Activated T-cell treated with anti-CD3 and anti-CD28 coated beads, Interleukin-2, amount 50 U/mL, for 24 hours (primary cell): ENCODE results near the gene CENPP.
"Not testable (repeated sequence)": the region's sequence is repeated elsewhere in the genome, so short reads cannot be mapped to it uniquely, and the experiment has no call there.

Experiments used
- DNase-seq: peaks from one replicate; pipeline ENCODE4 v3.0.0-alpha.2; 2020
- H3K27ac Mint-ChIP-seq: 2 replicates; pipeline ENCODE4 v1.8.0; 2020; ENCODE audit warnings: mild to moderate bottlenecking, mixed read lengths
- H3K27me3 Mint-ChIP-seq: 2 replicates; pipeline ENCODE4 v1.8.0; 2020; ENCODE audit warnings: mixed read lengths
- H3K36me3 Mint-ChIP-seq: 2 replicates; pipeline ENCODE4 v1.8.0; 2020; ENCODE audit warnings: low read depth, mixed read lengths
- H3K4me1 Mint-ChIP-seq: 2 replicates; pipeline ENCODE4 v1.8.0; 2020; ENCODE audit warnings: low read depth, mixed read lengths
- H3K4me3 Mint-ChIP-seq: 2 replicates; pipeline ENCODE4 v1.8.0; 2020; ENCODE audit warnings: mild to moderate bottlenecking, moderate library complexity, mixed read lengths
- H3K9me3 Mint-ChIP-seq: 2 replicates; pipeline ENCODE4 v1.8.0; 2020; ENCODE audit warnings: mixed read lengths

Gene CENPP

GRCh38 chr9:92617195-92617813 is 291.6 kb downstream of the CENPP start:
- Mint-ChIP-seq H3K36me3 (peaks cover 98% of the 10 kb centered on the region), H3K27me3 (no peaks in the 10 kb centered on the region), H3K4me1 (no peaks in the 10 kb centered on the region), H3K4me3 (no peak overlapping the region), H3K27ac (peak overlapping the region; percentile 44), H3K9me3 (no peaks in the 10 kb centered on the region)
- DNase-seq = no peak

- Mint-ChIP-seq H3K36me3 (peaks cover 96% of the 10 kb centered on the region), H3K27ac (no peak overlapping the region), H3K27me3 (no peaks in the 10 kb centered on the region), H3K4me3 (no peak overlapping the region), H3K9me3 (no peaks in the 10 kb centered on the region), H3K4me1 (no peaks in the 10 kb centered on the region)
- DNase-seq = no peak
Observed at GRCh38 chr9:92617951-92618510, 292.3 kb downstream of the CENPP start.

GRCh38 chr9:92618633-92619225 is 293.0 kb downstream of the CENPP start:
- Mint-ChIP-seq H3K4me3 (no peak overlapping the region), H3K4me1 (no peaks in the 10 kb centered on the region), H3K27me3 (no peaks in the 10 kb centered on the region), H3K36me3 (peaks cover 93% of the 10 kb centered on the region), H3K9me3 (no peaks in the 10 kb centered on the region), H3K27ac (no peak overlapping the region)
- no peak for DNase-seq

DNA sequence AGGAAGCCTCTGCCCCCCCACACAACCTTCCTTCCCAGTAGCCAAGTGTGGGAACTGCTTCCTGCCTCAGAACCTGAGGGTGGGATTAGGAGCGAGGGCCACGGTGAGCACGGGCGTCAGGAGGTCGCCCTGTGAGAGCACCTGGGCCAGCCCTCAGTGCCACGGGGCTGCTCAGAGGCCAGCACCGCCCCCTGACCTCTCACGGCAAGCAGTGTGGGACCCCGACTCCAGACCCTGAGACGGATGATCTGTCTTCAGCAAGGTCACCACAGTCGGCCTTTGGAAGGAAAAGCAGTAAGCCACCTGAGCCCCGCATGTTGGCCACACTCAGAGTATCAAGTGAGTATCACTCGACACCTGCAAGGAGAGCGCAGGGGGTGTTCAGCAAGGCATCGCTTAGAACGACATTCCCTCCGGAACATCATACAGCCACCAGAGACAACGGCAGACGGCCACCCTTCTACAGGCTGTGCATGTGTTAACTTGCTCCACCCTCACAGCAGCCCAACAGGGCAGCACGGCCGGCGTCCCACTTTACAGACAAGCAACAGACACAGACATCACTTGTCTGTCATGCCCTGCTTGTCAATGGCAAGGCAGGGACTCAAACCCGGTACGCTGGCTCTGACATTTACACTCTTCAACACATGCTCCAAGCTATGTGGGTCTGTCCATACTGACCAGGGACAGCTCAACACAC is 294.0 kb downstream of the CENPP start:
- no peaks in the 10 kb centered on the region for H3K27me3 Mint-ChIP-seq
- peaks cover 90% of the 10 kb centered on the region for H3K36me3 Mint-ChIP-seq
- no peaks in the 10 kb centered on the region for H3K4me1 Mint-ChIP-seq
- H3K4me3 Mint-ChIP-seq = no peak overlapping the region
- DNase-seq = no peak
- H3K9me3 Mint-ChIP-seq = no peaks in the 10 kb centered on the region
- no peak overlapping the region for H3K27ac Mint-ChIP-seq

DNA sequence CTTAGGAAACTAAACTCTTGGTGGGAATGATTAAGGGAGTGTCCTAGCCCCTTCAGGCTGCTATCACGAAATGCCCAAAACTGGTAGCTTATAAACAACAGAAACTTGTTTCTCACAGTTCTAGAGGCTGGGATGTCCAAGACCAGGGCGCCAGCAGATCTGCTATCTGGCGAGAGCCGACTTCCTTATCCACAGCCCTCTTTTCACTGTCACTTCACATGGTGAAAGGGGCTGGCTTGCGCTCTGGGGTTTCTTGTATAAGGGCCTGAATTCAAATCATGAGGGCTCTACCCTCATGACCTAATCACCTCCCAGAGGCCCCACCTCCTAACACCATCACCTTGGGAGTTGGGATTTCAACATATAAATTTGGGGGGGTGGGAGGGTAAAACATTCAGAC is 295.1 kb downstream of the CENPP start:
- Mint-ChIP-seq H3K27me3 (no peaks in the 10 kb centered on the region), H3K9me3 (no peaks in the 10 kb centered on the region), H3K4me3 (no peak overlapping the region), H3K27ac (peak overlapping the region; percentile 7), H3K4me1 (no peaks in the 10 kb centered on the region), H3K36me3 (peaks cover 89% of the 10 kb centered on the region)
- no peak for DNase-seq

DNA sequence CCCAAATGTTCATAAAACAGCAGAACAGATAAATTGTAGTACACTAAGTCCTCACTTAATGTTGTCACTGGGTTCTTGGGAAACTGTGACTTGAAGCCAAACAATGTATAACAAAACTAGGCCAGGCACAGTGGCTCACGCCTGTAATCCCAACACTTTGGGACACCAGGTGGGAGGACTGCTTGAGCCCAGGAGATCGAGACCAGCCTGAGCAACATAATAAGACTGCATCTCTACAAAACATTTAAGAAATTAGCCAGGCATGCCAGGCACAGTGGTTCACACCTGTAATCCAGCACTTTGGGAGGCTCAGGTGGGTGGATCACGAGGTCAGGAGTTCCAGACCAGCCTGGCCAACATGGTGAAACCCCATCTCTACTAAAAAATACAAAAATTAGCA is 298.2 kb downstream of the CENPP start:
- H3K9me3 Mint-ChIP-seq, H3K27ac Mint-ChIP-seq, H3K4me3 Mint-ChIP-seq, DNase-seq, H3K27me3 Mint-ChIP-seq, H3K4me1 Mint-ChIP-seq: not testable (repeated sequence)
- peaks cover 89% of the 10 kb centered on the region for H3K36me3 Mint-ChIP-seq

GRCh38 chr9:92626484-92626883 is 300.7 kb downstream of the CENPP start:
- no peak for DNase-seq
- H3K9me3 Mint-ChIP-seq = no peaks in the 10 kb centered on the region
- peaks cover under 1% of the 10 kb centered on the region for H3K4me1 Mint-ChIP-seq
- no peak overlapping the region for H3K4me3 Mint-ChIP-seq
- peaks cover 90% of the 10 kb centered on the region for H3K36me3 Mint-ChIP-seq
- H3K27ac Mint-ChIP-seq = peak overlapping the region; percentile 8
- no peaks in the 10 kb centered on the region for H3K27me3 Mint-ChIP-seq

DNA sequence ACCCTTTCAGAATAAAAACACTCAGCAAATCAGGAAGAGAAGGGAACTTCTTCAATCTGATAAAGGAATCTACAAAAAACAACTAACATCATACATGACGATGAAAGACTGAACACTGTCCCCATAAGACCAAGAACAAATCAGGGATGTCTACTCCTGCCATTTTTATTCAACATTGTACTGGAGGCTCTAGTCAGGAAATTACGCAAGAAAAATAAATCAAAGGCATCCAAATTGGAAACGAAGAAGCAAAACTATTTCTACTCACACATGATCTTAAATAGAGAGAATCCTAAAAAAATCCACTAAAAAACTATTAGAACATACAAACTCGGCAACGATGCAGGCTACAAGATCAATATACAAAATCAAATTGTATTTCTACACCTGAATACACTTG is 301.9 kb downstream of the CENPP start:
- Mint-ChIP-seq H3K36me3 (peaks cover 91% of the 10 kb centered on the region), H3K4me3 (no peak overlapping the region), H3K27ac (no peak overlapping the region), H3K4me1 (peaks cover 8% of the 10 kb centered on the region), H3K9me3 (no peaks in the 10 kb centered on the region), H3K27me3 (no peaks in the 10 kb centered on the region)
- no peak for DNase-seq

DNA sequence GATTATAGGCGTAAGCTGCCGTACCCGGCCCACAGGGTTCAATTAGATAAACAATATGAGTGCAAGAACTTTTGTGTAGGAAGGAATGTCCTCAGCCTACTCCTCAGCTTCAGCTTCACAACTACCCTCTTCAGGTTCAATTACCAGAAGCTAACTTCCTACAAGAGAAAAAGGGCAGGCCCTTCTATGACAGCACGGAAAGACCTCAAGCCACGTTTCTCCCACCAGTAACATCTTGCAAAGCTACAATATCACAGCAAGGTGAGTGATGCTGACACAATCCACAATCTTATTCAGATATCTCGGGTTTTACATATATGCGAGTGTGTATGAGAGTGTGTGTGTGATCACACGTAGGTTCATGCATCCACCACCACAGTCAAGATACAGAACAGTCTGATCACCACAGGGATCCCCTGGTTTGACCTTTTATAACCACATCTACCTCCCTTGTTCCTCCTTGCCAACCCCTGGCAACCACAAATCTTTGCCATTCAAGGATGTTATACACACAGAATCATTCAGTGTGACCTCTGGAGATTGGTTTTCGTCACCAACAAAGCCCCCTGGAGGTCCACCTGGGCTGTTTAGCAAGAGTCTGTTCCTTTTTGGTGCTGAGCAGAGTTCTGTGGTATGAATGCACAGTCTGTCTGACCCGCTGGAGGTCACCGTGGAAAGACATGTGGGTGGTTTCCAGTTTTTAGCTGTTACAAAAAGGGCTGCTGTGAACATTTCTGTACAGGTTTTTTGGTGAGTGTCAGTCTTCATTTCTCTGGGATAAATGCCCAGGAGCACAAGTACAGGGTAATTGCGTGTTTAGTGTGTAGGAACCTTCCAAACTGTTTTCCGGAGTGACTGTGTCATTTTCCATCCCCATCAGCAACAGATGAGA is 305.9 kb downstream of the CENPP start:
- Mint-ChIP-seq H3K4me1 (peaks cover 8% of the 10 kb centered on the region), H3K27ac (peak overlapping the region; percentile 68), H3K4me3 (no peak overlapping the region), H3K27me3 (no peaks in the 10 kb centered on the region), H3K36me3 (peaks cover 98% of the 10 kb centered on the region), H3K9me3 (no peaks in the 10 kb centered on the region)
- DNase-seq = peak; percentile 21

DNA sequence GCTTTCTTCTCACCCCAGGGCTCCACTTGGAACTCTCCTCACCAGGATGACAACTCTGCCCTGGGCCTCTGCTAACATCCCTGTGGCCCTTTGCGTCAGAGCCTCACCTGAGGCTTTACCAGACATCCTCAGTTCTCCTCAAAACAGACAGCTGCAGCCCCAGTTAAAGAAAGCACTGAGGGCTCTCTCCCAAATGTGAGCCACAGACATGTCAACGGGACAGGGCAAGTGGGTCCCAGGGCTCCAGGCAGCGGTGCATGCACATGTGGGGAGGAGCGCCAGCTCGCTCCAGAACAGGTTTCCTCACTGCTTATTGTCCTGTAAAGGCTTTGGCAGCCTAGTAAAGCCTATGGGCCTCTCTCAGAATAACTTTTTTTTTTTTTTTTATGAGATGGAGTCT is 306.9 kb downstream of the CENPP start:
- peak; percentile 19 for DNase-seq
- Mint-ChIP-seq H3K4me1 (peaks cover 8% of the 10 kb centered on the region), H3K27ac (no peak overlapping the region), H3K36me3 (peaks cover 98% of the 10 kb centered on the region), H3K27me3 (no peaks in the 10 kb centered on the region), H3K4me3 (no peak overlapping the region), H3K9me3 (no peaks in the 10 kb centered on the region)

- Mint-ChIP-seq H3K9me3 (no peaks in the 10 kb centered on the region), H3K4me1 (peaks cover 8% of the 10 kb centered on the region), H3K27me3 (no peaks in the 10 kb centered on the region), H3K4me3 (no peak overlapping the region), H3K27ac (no peak overlapping the region), H3K36me3 (peaks cover 97% of the 10 kb centered on the region)
- DNase-seq = peak; percentile 11
Observed at GRCh38 chr9:92633614-92634278, 308.0 kb downstream of the CENPP start.

DNA sequence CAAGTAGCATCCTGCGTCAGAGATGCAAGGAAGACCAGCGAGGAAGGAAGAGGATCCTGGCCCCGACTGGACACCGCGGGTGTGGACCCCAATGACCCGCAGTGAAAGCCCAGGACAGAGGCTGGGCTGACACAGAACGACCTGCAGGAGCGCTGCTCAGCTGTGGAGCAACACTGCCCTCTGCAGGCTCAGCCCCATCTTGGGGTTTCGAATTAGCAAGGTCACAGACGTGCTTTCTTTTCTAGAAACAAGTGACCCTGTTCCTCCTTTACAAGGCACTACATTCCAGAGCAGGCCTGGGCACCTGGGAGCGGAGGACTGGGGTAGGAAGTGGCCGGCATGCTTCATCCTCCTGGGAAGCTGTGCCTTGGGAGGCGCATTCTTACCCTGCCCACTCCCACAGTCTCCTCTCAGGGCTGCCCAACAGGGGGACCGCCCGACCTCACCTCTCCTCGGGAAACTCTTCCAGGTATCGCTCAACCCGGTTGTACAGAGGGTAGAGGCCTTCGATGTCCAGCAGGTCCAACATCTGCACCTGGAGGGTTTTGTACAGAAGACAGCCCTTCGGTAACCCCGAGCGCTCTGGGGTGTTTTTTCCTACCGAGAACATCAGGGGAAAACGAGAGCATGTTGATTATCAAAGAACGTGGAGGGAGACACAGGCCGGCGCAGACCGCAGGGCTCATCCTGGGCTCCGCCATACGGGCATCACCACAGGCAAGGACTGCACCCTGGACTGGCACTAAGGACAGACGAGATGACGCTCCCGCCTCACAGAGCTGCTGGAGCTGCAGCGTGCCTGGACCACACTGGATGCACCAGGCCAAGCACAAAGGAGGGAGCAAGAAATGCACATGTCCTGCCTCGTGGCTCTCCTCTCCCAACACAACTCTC is 309.2 kb downstream of the CENPP start:
- Mint-ChIP-seq H3K27ac (no peak overlapping the region), H3K36me3 (peaks cover 94% of the 10 kb centered on the region), H3K9me3 (no peaks in the 10 kb centered on the region), H3K27me3 (no peaks in the 10 kb centered on the region), H3K4me1 (peaks cover 8% of the 10 kb centered on the region), H3K4me3 (no peak overlapping the region)
- DNase-seq = peak; percentile 76

DNA sequence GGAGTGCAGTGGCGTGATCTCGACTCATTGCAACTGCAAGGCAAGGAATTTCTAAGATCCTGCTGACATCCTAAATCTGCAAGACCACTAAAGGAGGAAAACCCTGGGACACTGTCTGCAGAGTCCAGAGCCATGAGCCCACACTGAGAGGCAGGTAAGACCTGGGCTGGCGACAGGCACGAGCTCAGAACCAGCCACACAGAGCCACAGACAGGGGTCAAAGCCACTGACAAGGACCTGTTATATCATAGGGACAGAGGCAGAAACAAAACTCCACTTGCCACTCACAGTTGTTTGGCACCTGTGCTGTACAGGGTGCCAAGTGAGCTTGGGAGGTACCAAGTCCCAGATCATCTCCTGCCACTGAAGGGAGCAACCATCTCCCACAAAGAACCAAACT is 310.0 kb downstream of the CENPP start:
- peaks cover 94% of the 10 kb centered on the region for H3K36me3 Mint-ChIP-seq
- H3K4me3 Mint-ChIP-seq = no peak overlapping the region
- DNase-seq = peak; percentile 21
- no peaks in the 10 kb centered on the region for H3K27me3 Mint-ChIP-seq
- H3K4me1 Mint-ChIP-seq = peaks cover 8% of the 10 kb centered on the region
- H3K27ac Mint-ChIP-seq = no peak overlapping the region
- H3K9me3 Mint-ChIP-seq = no peaks in the 10 kb centered on the region
